Smooth muscle cell (in vitro differentiated cells): ENCODE measurements around the gene RHBDF2. TPM values are rescaled to one million over a fixed set of nuclear protein-coding genes. Genes with fewer than 3 reads are reported as not detected.

Source experiments
- DNase-seq: peaks from one replicate; lab custom pipeline; 2025; ENCODE audit not compliant: unreplicated experiment; lab: John Stamatoyannopoulos, UW
- H2AFZ ChIP-seq: fragments of 200-600 bp; sonication (generic); 2 replicates; pipeline ENCODE4 v1.6.0; 2016; ENCODE audit warnings: antibody characterized with exemption, low read depth, mild to moderate bottlenecking
- H3F3A ChIP-seq: fragments of 200-600 bp; sonication (generic); 2 replicates; pipeline ENCODE4 v1.6.0; 2017; ENCODE audit warnings: antibody characterized with exemption, low read depth
- H3K27ac ChIP-seq: fragments of 200-600 bp; sonication (generic); 2 replicates; pipeline ENCODE4 v1.5.1; 2016; ENCODE audit warnings: low read depth, mild to moderate bottlenecking
- H3K27me3 ChIP-seq: fragments of 200-600 bp; sonication (generic); 2 replicates; pipeline ENCODE4 v1.6.1; 2016; ENCODE audit warnings: low read depth, mild to moderate bottlenecking
- H3K36me3 ChIP-seq: fragments of 200-600 bp; sonication (generic); 2 replicates; pipeline ENCODE4 v1.5.1; 2016; ENCODE audit warnings: low read depth
- H3K4me1 ChIP-seq: fragments of 200-600 bp; sonication (generic); 2 replicates; pipeline ENCODE4 v1.5.1; 2016; ENCODE audit warnings: low read depth
- H3K4me2 ChIP-seq: fragments of 200-600 bp; sonication (generic); 2 replicates; pipeline ENCODE4 v1.6.0; 2016; ENCODE audit warnings: mild to moderate bottlenecking
- H3K4me3 ChIP-seq: fragments of 200-600 bp; sonication (generic); 2 replicates; pipeline ENCODE4 v1.5.1; 2016; ENCODE audit warnings: mild to moderate bottlenecking
- H3K79me2 ChIP-seq: fragments of 200-600 bp; sonication (generic); 2 replicates; pipeline ENCODE4 v1.6.0; 2016; ENCODE audit warnings: low read depth, mild to moderate bottlenecking
- H3K9ac ChIP-seq: fragments of 200-600 bp; sonication (generic); 2 replicates; pipeline ENCODE4 v1.6.0; 2016; ENCODE audit warnings: low read depth
- H3K9me3 ChIP-seq: fragments of 200-600 bp; sonication (generic); replicated peaks from 2 replicates; pipeline ENCODE4 v1.5.1; 2016; ENCODE audit warnings: low read depth
- H4K20me1 ChIP-seq: fragments of 200-600 bp; sonication (generic); 2 replicates; pipeline ENCODE4 v1.6.0; 2016; ENCODE audit warnings: low read depth
- WGBS: methylation state at CpG from one replicate; pipeline ENCODE4 v1.1.7; 2016; ENCODE audit warnings: low lambda C conversion rate; 5-methylcytosine and 5-hydroxymethylcytosine counted together
- polyA plus RNA-seq: library from polyadenylated mRNA; unstranded; fragments of >200 nt; fragmentation: Nextera tagmentation; extraction: Ambion mirVana; gene quantifications from 2 replicates; pipeline ENCODE4 v1.2.1, GENCODE V29; 2016
- total RNA-seq: library from RNA; depleted of rRNA; stranded (reverse); fragments of >200 nt; gene quantifications from 2 replicates; pipeline ENCODE4 v1.2.3, GENCODE V29; 2014
- TF ChIP-seq, protein P1 (sequence below): fragments of 200-600 bp; sonication (generic); IDR thresholded peaks from 2 replicates; pipeline ENCODE4 v1.5.1; 2017; ENCODE audit warnings: borderline replicate concordance, mild to moderate bottlenecking, antibody characterized with exemption; ENCODE audit not compliant: insufficient read depth, poor library complexity, severe bottlenecking

RHBDF2 gene
- total and polyA plus RNA-seq, 2 experiments from 2014 or later = 12.2 to 20.5 TPM

DNA sequence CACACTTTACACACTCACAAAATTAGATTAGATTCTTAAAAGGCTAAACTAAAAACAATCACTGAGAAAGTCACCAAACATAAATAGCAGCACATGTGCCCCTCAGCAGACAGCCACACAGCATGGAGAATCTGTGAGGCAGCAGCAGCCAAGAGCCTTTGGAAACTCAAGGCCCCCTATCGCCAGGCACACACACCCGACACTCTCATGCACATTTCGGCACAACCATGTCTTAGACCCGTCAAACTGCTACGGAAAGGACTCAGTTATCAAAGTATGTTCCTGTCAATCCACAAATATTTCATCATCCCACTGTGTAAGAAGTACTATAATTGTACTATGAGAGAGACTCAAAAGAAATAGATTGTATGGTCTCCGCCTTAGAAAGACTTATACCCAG lies 69.2 kb downstream of the RHBDF2 start:
- WGBS = 95% methylated on average over 6 of the region's 6 CpGs
- Histone ChIP-seq H4K20me1 (peaks cover 96% of the 10 kb centered on the region), H3K4me3 (no peak overlapping the region), H3K9ac (no peak overlapping the region), H3K4me2 (no peak overlapping the region), H3K79me2 (peaks cover 53% of the 10 kb centered on the region), H3K27ac (no peak overlapping the region), H3K9me3 (no peaks in the 10 kb centered on the region), H3K4me1 (no peaks in the 10 kb centered on the region), H3F3A (no peaks in the 10 kb centered on the region), H3K36me3 (no peaks in the 10 kb centered on the region), H3K27me3 (no peaks in the 10 kb centered on the region), H2AFZ (no peak overlapping the region)
- DNase-seq = no peak
- TF ChIP-seq, protein P1, sequence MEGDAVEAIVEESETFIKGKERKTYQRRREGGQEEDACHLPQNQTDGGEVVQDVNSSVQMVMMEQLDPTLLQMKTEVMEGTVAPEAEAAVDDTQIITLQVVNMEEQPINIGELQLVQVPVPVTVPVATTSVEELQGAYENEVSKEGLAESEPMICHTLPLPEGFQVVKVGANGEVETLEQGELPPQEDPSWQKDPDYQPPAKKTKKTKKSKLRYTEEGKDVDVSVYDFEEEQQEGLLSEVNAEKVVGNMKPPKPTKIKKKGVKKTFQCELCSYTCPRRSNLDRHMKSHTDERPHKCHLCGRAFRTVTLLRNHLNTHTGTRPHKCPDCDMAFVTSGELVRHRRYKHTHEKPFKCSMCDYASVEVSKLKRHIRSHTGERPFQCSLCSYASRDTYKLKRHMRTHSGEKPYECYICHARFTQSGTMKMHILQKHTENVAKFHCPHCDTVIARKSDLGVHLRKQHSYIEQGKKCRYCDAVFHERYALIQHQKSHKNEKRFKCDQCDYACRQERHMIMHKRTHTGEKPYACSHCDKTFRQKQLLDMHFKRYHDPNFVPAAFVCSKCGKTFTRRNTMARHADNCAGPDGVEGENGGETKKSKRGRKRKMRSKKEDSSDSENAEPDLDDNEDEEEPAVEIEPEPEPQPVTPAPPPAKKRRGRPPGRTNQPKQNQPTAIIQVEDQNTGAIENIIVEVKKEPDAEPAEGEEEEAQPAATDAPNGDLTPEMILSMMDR = no peak

DNA sequence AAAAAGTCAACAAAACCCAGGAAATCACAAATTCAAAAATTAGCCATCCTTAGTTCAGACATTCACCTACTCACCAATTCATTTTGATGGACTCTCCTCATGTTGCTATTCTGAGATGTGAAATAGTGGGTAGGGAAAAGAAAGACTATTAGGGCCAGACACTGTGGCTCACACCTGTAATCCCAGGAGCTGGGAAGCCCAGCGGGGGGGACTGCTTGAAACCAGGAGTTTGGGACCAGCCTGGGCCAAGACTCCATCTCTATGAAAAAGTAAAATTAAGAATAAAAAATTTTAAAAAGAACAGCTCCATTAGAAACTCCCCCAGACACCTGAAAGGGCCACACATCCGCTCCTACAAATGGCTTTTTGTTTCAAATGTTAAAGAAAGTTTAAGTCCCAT lies 69.7 kb downstream of the RHBDF2 start:
- Histone ChIP-seq H2AFZ (no peak overlapping the region), H3K27ac (no peak overlapping the region), H3K79me2 (peaks cover 49% of the 10 kb centered on the region), H3K36me3 (no peaks in the 10 kb centered on the region), H3K4me1 (no peaks in the 10 kb centered on the region), H3F3A (no peaks in the 10 kb centered on the region), H3K9ac (no peak overlapping the region), H3K4me3 (no peak overlapping the region), H3K4me2 (no peak overlapping the region), H3K27me3 (no peaks in the 10 kb centered on the region), H3K9me3 (no peaks in the 10 kb centered on the region), H4K20me1 (peaks cover 96% of the 10 kb centered on the region)
- TF ChIP-seq, protein P1 = no peak
- no peak for DNase-seq
- 92% methylated on average over 2 of the region's 2 CpGs for WGBS

DNA sequence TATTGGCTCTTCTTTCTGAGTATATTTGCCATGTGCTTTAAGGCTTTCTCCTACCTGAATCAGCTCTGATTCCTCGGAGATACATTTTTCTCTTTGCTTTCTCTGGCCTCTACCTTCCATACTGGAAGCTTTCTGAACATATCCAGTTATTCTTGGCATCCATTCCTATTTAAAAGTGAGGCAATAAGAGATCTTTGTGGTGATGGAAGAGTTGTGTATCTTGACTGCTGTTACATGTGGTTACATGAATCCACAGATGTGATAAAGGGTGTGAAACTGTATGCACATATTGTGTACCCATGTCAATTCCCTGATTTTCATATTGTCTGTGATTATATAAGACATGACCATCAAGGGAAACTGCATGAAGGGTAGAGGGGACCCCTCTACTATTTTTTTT lies 72.7 kb downstream of the RHBDF2 start:
- H4K20me1 ChIP-seq = peaks cover 92% of the 10 kb centered on the region
- H3K27ac ChIP-seq = no peak overlapping the region
- H3K27me3 ChIP-seq = no peaks in the 10 kb centered on the region
- no peak for DNase-seq
- H3F3A ChIP-seq = no peaks in the 10 kb centered on the region
- H3K4me1 ChIP-seq = no peaks in the 10 kb centered on the region
- H3K36me3 ChIP-seq = no peaks in the 10 kb centered on the region
- H3K79me2 ChIP-seq = peaks cover 35% of the 10 kb centered on the region
- H3K4me3 ChIP-seq = no peak overlapping the region
- 97% methylated on average over 1 of the region's 1 CpG for WGBS
- no peaks in the 10 kb centered on the region for H3K9me3 ChIP-seq
- H3K9ac ChIP-seq = no peak overlapping the region
- no peak overlapping the region for H3K4me2 ChIP-seq
- TF ChIP-seq, protein P1 = no peak
- H2AFZ ChIP-seq = no peak overlapping the region

DNA sequence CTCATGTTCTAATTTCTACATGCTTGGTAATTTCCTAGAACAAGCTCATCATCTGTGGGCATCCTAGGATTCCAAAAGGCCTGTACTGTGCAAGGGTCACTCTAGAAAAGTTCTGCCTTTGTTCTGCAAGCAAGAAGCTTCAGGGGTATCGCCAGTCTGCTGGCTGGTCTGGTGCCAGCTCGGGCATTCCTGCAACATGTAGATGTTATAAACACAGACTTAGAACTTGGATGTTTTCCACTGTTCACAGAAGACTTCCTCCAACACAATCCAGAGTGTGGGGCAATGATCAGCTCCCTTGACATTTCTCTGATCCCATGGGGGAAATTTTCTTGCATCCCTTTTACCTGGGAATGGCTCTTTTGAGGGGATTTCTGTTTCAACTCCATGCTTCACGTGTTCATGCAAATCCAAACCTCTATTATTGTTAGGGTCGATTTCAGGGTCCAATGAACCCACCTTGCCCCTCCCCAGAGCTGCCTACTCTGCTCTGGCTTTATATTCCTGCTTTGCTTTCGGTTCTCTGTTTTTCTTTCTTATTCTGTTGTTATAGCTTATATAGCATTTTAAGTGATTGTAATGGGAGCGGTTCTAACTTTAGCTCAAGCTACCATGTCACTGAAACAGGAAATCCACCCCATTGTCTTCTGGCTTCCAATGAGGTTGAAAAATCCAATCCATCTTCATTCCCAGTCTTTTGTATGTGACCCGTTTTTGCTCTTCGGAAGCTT lies 73.6 kb downstream of the RHBDF2 start:
- H3K4me1 ChIP-seq = no peaks in the 10 kb centered on the region
- no peak overlapping the region for H2AFZ ChIP-seq
- H3K9me3 ChIP-seq = no peaks in the 10 kb centered on the region
- no peak overlapping the region for H3K9ac ChIP-seq
- no peaks in the 10 kb centered on the region for H3K36me3 ChIP-seq
- TF ChIP-seq, protein P1 = no peak
- peaks cover 92% of the 10 kb centered on the region for H4K20me1 ChIP-seq
- no peak for DNase-seq
- H3K27me3 ChIP-seq = no peaks in the 10 kb centered on the region
- H3K79me2 ChIP-seq = peaks cover 27% of the 10 kb centered on the region
- H3K4me2 ChIP-seq = no peak overlapping the region
- H3K4me3 ChIP-seq = no peak overlapping the region
- H3F3A ChIP-seq = no peaks in the 10 kb centered on the region
- H3K27ac ChIP-seq = no peak overlapping the region
- WGBS = 94% methylated on average over 8 of the region's 8 CpGs
